ENCODE results near the gene HOXA5. TPM values are rescaled to one million over a fixed set of nuclear protein-coding genes. Genes with fewer than 3 reads are reported as not detected.

The HOXA5 gene
- total and polyA plus RNA-seq, 2 of the 8 experiments (the other 6 are each of a cell fraction or from before 2014, with no cell fraction given): not detected

- TF ChIP-seq RAD21 (IDR thresholded peaks at IDR 0.05 in 1 of 2, conservative IDR thresholded peaks at IDR 0.05 in 1 of 2; ENCODE audit: low read depth in 2 of 2, low read length in 2 of 2) (peak; percentile 31 to 48; a peak in 3 of 4 replicates), CTBP2 (IDR thresholded peaks at IDR 0.05; ENCODE audit: borderline replicate concordance, insufficient read depth, insufficient read length, low read length) (no peak), CREB1 (IDR thresholded peaks at IDR 0.05) (no peak), GABPA (IDR thresholded peaks at IDR 0.05; ENCODE audit: borderline replicate concordance, insufficient read depth, low read length) (peak; percentile 65; the same call in 1 of the 2 replicates), SUZ12 (IDR thresholded peaks at IDR 0.05; ENCODE audit: low read length) (peak; percentile 91)
- TF ChIP-seq, protein P1, sequence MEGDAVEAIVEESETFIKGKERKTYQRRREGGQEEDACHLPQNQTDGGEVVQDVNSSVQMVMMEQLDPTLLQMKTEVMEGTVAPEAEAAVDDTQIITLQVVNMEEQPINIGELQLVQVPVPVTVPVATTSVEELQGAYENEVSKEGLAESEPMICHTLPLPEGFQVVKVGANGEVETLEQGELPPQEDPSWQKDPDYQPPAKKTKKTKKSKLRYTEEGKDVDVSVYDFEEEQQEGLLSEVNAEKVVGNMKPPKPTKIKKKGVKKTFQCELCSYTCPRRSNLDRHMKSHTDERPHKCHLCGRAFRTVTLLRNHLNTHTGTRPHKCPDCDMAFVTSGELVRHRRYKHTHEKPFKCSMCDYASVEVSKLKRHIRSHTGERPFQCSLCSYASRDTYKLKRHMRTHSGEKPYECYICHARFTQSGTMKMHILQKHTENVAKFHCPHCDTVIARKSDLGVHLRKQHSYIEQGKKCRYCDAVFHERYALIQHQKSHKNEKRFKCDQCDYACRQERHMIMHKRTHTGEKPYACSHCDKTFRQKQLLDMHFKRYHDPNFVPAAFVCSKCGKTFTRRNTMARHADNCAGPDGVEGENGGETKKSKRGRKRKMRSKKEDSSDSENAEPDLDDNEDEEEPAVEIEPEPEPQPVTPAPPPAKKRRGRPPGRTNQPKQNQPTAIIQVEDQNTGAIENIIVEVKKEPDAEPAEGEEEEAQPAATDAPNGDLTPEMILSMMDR (IDR thresholded peaks at IDR 0.05; ENCODE audit: control extremely low read depth in 1 of 3, insufficient read depth in 1 of 3, low read depth in 1 of 3, low read length in 3 of 3): peak; percentile 74 to 83 (median 80)
Measured at GRCh38 chr7:27179503-27180430, 36.3 kb upstream of the HOXA5 start (continued).
